Vagina (tissue), 2 donors: Measurements from ENCODE around the gene BCAT1.

Experiments
- CTCF ChIP-seq, 3 experiments: fragments of 450-650 bp in 2 of 3; fragments of 200-600 bp in 1 of 3; sonication (generic) in 1 of 3; IDR thresholded peaks; one replicate each; pipeline ENCODE4 v1.5.1; 2017 to 2019; ENCODE audit warnings: antibody characterized with exemption in 3 of 3, mild to moderate bottlenecking in 2 of 3, moderate library complexity in 2 of 3
- POLR2A ChIP-seq, 2 donors: fragments of 450-650 bp; IDR thresholded peaks; one replicate each; pipeline ENCODE4 v1.6.1; 2017; ENCODE audit warnings: antibody characterized with exemption in 2 of 2, mild to moderate bottlenecking in 2 of 2, moderate library complexity in 2 of 2

DNA sequence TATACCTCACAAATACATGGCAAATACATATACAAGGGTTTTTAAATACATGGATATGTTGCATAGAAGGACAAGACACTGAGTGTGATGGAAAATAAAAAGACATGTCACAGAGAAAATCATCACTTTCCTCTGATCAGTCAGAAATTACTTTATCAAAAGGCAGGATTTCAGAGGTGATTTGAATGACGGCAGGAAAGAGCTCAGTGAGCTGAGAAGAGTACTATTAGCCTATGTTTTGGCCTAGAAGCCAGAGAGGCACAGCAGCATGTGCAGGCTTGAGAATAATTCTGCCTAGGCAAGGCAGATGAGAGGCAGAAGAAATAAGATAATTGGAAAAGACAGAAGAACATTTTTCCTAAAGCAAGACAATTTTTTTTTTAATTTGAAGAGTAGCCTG lies 94.9 kb downstream of the BCAT1 start:
- TF ChIP-seq CTCF (IDR thresholded peaks at IDR 0.05) (no peak), POLR2A (IDR thresholded peaks at IDR 0.05) (no peak)
